LNCAP (cell line): Measurements from ENCODE around the gene CAMTA1.

Experiments used
- CTCF ChIP-seq: fragments of 450-650 bp; IDR thresholded peaks from 2 replicates; pipeline ENCODE4 v1.5.1; 2017; ENCODE audit warnings: mild to moderate bottlenecking

Gene CAMTA1

DNA sequence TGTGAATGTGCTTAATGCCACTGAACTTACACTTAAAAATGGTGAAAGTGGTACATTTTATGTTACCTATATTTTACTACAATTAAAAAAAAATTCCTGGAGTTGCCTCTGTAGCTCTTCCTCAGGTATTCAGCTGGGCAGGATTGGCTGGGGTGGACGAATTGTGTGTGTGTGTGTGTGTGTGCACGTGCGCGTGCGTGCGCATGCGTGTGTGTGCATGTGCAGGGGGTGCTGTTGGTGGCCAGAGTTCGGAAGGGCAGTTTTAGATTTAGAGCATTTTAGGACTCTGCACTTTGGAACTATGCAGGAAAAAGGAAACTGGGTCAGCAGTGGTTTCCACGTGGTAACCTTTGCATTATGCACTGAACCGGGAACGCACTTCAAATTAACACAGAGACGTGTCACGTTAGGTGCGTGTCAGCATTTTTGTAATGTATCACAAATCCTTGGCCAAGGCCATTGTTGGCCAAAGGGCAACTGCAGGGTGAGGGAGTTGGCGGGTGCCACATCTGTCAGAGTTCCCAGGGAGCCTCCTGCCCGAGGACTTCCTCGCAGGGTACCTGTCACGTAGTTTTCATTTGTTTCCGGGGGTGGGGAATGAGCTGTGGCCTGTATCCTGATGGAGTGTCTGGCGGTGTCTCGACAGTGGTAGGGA is 312.8 kb downstream of the CAMTA1 start:
- TF ChIP-seq CTCF, result no peak

GRCh38 chr1:7098641-7099040 is 313.4 kb downstream of the CAMTA1 start:
- TF ChIP-seq CTCF, result no peak

- no peak for TF ChIP-seq CTCF
These were observed 315.2 kb downstream of the CAMTA1 start for GRCh38 chr1:7100479-7100878.

GRCh38 chr1:7101187-7101586 is 315.9 kb downstream of the CAMTA1 start:
- TF ChIP-seq CTCF, result no peak

DNA sequence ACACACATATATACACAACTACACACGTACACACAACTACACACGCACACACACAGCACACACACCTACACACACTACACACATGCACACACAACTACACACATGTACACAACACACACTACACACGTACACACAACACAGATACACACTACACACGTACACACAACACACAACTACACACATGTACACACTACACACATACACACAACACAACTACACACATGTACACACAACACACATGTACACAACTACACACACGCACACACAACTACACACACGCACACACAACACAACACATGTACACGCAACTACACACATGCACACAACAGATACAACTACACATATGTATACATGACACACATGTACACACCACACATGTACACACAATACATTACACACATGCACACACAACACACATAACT is 318.1 kb downstream of the CAMTA1 start:
- TF ChIP-seq CTCF, result no peak

GRCh38 chr1:7103874-7104273 is 318.6 kb downstream of the CAMTA1 start:
- TF ChIP-seq CTCF, result no peak

- TF ChIP-seq CTCF, result no peak
These were observed 319.1 kb downstream of the CAMTA1 start for GRCh38 chr1:7104339-7104738.

DNA sequence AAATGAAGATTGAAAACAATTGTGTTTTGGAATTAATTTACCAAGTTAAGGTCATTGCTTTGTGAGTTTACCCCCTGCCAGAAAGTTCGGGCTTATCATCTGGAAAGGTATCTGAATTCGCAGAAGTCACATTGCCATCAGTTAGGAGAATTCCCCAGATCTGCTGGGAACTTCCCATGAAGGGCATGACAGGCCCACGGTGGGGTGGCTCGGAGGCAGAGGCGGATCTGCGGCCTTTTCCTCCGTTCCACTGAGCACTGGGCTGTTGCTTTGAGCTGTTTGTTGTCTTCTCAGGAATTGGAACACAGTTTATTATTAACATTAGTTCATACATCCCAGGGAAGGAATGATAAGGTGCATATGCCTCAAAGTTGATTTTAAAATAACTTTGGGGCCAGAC is 320.0 kb downstream of the CAMTA1 start:
- TF ChIP-seq CTCF, result no peak
